Activated CD8-positive, alpha-beta memory T cell treated with anti-CD3 and anti-CD28 coated beads, Interleukin-2, amount 10 ng/mL, durations not matched to agents 7 days and 5 days (primary cell): ENCODE data around the gene ADAD1. TPM values are rescaled to one million over a fixed set of nuclear protein-coding genes. Genes with fewer than 3 reads are reported as not detected.

Source experiments
- ATAC-seq: fragments of 150-1000 bp; cut with Tn5 transposase; one replicate; pipeline ENCODE4 v1.10.0; 2021; ENCODE audit warnings: moderate library complexity
- CTCF ChIA-PET: fragments of 350-600 bp; sonication (Branson Sonifier 250); formaldehyde crosslinking; loops from one replicate; lab custom pipeline; 2021; ENCODE audit warnings: antibody characterized with exemption; lab: Charles Lee
- DNase-seq: peaks from one replicate; pipeline ENCODE4 v3.0.0-alpha.2; 2020
- H3K27ac Mint-ChIP-seq: one replicate; pipeline ENCODE4 v1.8.0; 2021; ENCODE audit warnings: mild to moderate bottlenecking, mixed read lengths
- H3K27me3 Mint-ChIP-seq: one replicate; pipeline ENCODE4 v1.8.0; 2021; ENCODE audit warnings: mixed read lengths
- H3K36me3 Mint-ChIP-seq: one replicate; pipeline ENCODE4 v1.8.0; 2021; ENCODE audit warnings: mild to moderate bottlenecking, mixed read lengths
- H3K4me1 Mint-ChIP-seq: one replicate; pipeline ENCODE4 v1.8.0; 2021; ENCODE audit warnings: mixed read lengths
- H3K4me3 Mint-ChIP-seq: one replicate; pipeline ENCODE4 v1.8.0; 2021; ENCODE audit warnings: mild to moderate bottlenecking, moderate library complexity, mixed read lengths
- H3K9me3 Mint-ChIP-seq: one replicate; pipeline ENCODE4 v1.8.0; 2022; ENCODE audit warnings: low read depth, mixed read lengths
- total RNA-seq, 2 experiments: library from RNA; stranded (reverse); gene quantifications; one replicate each; pipeline ENCODE4 v1.2.3, GENCODE V29; 2021

ADAD1 gene
- total RNA-seq, 2 experiments from 2014 or later, result not detected

- Mint-ChIP-seq H3K36me3 (peaks cover 8% of the 10 kb centered on the region), H3K27me3 (no peaks in the 10 kb centered on the region), H3K4me1 (no peaks in the 10 kb centered on the region), H3K9me3 (peaks cover 8% of the 10 kb centered on the region), H3K4me3 (no peak overlapping the region), H3K27ac (no peak overlapping the region)
- ATAC-seq (no peak), DNase-seq (no peak)
- CTCF ChIA-PET, result no interaction called here
Measured at GRCh38 chr4:122384245-122384644, 5.4 kb downstream of the ADAD1 start.

GRCh38 chr4:122393276-122393675 is 14.5 kb downstream of the ADAD1 start:
- peaks cover 7% of the 10 kb centered on the region for H3K36me3 Mint-ChIP-seq
- no peak for ATAC-seq
- H3K4me3 Mint-ChIP-seq, result no peak overlapping the region
- no peak overlapping the region for H3K27ac Mint-ChIP-seq
- no peaks in the 10 kb centered on the region for H3K27me3 Mint-ChIP-seq
- no peaks in the 10 kb centered on the region for H3K4me1 Mint-ChIP-seq
- peaks cover 6% of the 10 kb centered on the region for H3K9me3 Mint-ChIP-seq
- CTCF ChIA-PET, result no interaction called here
- no peak for DNase-seq

- peaks cover 2% of the 10 kb centered on the region for H3K27me3 Mint-ChIP-seq
- no peak overlapping the region for H3K4me3 Mint-ChIP-seq
- no peak overlapping the region for H3K27ac Mint-ChIP-seq
- no peaks in the 10 kb centered on the region for H3K9me3 Mint-ChIP-seq
- no peaks in the 10 kb centered on the region for H3K36me3 Mint-ChIP-seq
- CTCF ChIA-PET, result no interaction called here
- no peaks in the 10 kb centered on the region for H3K4me1 Mint-ChIP-seq
- ATAC-seq, result no peak
- DNase-seq, result no peak
Measured at GRCh38 chr4:122403861-122404260, 25.1 kb downstream of the ADAD1 start.

- no peaks in the 10 kb centered on the region for H3K9me3 Mint-ChIP-seq
- ATAC-seq, result no peak
- peaks cover 5% of the 10 kb centered on the region for H3K27me3 Mint-ChIP-seq
- no peak for DNase-seq
- no peaks in the 10 kb centered on the region for H3K36me3 Mint-ChIP-seq
- no peak overlapping the region for H3K27ac Mint-ChIP-seq
- peaks cover 3% of the 10 kb centered on the region for H3K4me1 Mint-ChIP-seq
- CTCF ChIA-PET, result no interaction called here
- H3K4me3 Mint-ChIP-seq, result no peak overlapping the region
Measured at GRCh38 chr4:122412547-122412946, 33.7 kb downstream of the ADAD1 start.

DNA sequence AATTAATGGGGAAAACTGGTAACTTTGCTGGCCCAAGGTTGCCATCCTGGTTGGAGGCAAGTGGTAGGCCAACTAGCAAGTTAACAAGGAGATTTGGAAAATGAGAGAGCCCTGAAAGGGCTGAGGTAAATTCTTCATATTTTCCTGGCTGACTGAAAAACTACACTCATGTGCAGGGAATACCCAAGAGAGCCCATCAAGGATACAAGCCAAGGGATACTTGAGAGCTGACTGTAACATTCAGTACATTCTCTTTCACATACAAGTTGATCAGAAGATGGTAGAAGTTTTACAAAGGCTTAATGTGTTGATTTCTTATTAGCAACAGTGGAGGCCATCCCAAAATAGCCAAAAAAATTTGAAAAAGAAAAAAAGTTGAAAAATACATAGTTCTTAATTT is 44.4 kb downstream of the ADAD1 start:
- H3K4me1 Mint-ChIP-seq, result no peaks in the 10 kb centered on the region

DNA sequence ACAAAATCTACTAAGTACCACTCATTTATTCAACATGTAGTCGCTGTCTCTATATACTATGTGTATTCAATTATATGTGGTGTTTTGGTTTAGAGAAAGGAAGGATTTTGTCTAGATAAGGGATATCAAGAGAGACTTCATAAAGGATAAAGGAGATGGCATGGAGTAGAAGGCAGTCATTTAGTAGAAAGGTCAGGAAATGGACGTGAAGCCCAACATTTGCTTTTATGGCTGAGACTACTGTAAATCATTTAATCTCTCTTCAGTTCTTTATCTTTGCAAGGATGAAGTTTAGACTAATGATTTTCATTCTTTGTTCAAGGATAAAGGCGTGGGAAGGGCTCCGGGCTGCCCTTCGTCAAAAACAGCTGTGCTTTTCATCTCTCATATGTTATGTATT is 52.5 kb downstream of the ADAD1 start:
- ATAC-seq (no peak), DNase-seq (no peak)
- no peaks in the 10 kb centered on the region for H3K4me1 Mint-ChIP-seq
- H3K4me3 Mint-ChIP-seq, result no peak overlapping the region
- no peak overlapping the region for H3K27ac Mint-ChIP-seq
- CTCF ChIA-PET, result no interaction called here
- H3K9me3 Mint-ChIP-seq, result peaks cover 2% of the 10 kb centered on the region
- H3K27me3 Mint-ChIP-seq, result no peaks in the 10 kb centered on the region
- no peaks in the 10 kb centered on the region for H3K36me3 Mint-ChIP-seq

More for the DNA sequence above, 44.4 kb downstream of the ADAD1 start:
- no peak overlapping the region for H3K4me3 Mint-ChIP-seq
- no peak overlapping the region for H3K27ac Mint-ChIP-seq
- CTCF ChIA-PET, result no interaction called here
- DNase-seq (no peak), ATAC-seq (no peak)
- H3K36me3 Mint-ChIP-seq, result peaks cover 3% of the 10 kb centered on the region
- H3K9me3 Mint-ChIP-seq, result peaks cover 2% of the 10 kb centered on the region
- no peaks in the 10 kb centered on the region for H3K27me3 Mint-ChIP-seq

GRCh38 chr4:122434285-122434684 is 55.5 kb downstream of the ADAD1 start:
- CTCF ChIA-PET, result interaction anchor here (1.0 kb wide), 1 partner anchor 45 kb away, joined by 3 read pairs; no protein-coding TSS in a partner anchor
- no peaks in the 10 kb centered on the region for H3K4me1 Mint-ChIP-seq
- H3K9me3 Mint-ChIP-seq, result no peaks in the 10 kb centered on the region
- no peak overlapping the region for H3K4me3 Mint-ChIP-seq
- H3K27me3 Mint-ChIP-seq, result no peaks in the 10 kb centered on the region
- ATAC-seq, result no peak
- H3K27ac Mint-ChIP-seq, result no peak overlapping the region
- H3K36me3 Mint-ChIP-seq, result no peaks in the 10 kb centered on the region
- no peak for DNase-seq

DNA sequence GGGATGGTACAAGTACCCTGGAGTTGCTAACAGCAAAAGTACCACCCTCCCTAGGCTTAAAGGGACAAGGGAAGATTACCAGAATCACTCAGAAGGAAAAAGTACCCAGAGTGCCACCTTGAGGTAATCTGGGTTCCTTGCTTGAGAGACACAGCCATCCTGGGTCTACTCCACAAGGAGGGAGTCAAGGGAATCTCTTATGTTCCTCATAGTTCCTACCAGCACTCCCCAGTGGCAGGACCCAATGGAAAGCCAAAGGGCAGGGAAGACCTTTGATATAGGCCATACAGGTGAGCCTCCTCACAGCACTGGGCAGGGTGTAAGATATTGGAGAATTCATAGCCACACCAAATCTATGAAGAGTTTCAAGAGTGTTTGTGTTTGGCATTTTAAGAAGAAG is 72.0 kb downstream of the ADAD1 start:
- Mint-ChIP-seq H3K36me3 (no peaks in the 10 kb centered on the region), H3K4me3 (no peak overlapping the region), H3K4me1 (peaks cover 16% of the 10 kb centered on the region), H3K9me3 (no peaks in the 10 kb centered on the region), H3K27ac (no peak overlapping the region), H3K27me3 (no peaks in the 10 kb centered on the region)
- peak; percentile 47 for ATAC-seq
- CTCF ChIA-PET, result no interaction called here
- peak; percentile 45 for DNase-seq

- DNase-seq, result no peak
- H3K9me3 Mint-ChIP-seq, result no peaks in the 10 kb centered on the region
- H3K36me3 Mint-ChIP-seq, result no peaks in the 10 kb centered on the region
- H3K4me3 Mint-ChIP-seq, result no peak overlapping the region
- peaks cover 37% of the 10 kb centered on the region for H3K4me1 Mint-ChIP-seq
- CTCF ChIA-PET, result no interaction called here
- H3K27me3 Mint-ChIP-seq, result no peaks in the 10 kb centered on the region
- no peak for ATAC-seq
- no peak overlapping the region for H3K27ac Mint-ChIP-seq
Measured at GRCh38 chr4:122453384-122453995, 74.7 kb downstream of the ADAD1 start.

DNA sequence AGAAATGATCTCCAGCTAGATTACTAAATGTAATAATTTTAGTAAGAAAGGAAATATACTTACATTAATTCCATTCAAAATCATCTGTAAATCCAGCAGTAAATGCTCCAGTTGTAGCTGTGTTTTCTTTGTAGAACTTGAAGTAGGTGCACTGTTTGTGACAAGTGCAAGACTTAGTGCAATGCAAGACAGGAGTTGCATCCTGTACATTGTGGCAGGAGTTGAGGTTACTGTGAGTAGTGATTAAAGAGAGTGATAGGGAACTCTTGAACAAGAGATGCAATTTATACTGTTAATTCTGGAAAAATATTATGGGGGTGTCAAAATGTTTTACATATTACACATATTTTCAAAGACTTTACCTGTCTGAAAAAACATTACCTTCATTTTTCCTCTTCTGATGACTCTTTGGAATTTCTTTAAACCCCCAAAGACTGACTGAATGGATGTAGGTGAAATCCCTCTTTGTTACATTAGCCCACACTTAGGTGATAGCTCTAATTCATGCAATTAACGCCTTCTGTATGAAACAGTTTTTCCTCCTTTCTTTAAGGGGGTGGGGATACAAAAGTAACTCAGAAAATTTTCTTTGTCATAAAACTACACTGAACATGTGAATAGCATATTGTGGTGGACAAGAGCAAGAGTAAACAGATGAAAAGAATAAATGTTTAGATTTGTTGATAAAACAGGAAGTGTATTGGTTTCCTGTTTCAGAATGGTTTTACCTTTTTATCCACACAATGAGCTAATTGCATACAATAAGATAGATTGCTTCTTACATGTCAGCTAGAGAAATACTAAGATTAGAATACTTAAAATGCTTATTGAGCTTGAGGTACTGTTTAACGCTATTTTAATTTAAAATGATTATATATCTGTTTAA is 77.7 kb downstream of the ADAD1 start, which contains the start of gene IL2:
Gene IL2, minus strand, starts transcription at position 495 of the 886 bp plus-strand sequence. Its CDS starts 285 bp downstream, at position 210.
- Mint-ChIP-seq H3K27ac (peak within 1 kb of the TSS; percentile 76), H3K36me3 (peaks cover 2% of the 10 kb centered on the region), H3K9me3 (no peaks in the 10 kb centered on the region), H3K27me3 (no peaks in the 10 kb centered on the region), H3K4me1 (peaks cover 47% of the 10 kb centered on the region), H3K4me3 (peak within 1 kb of the TSS; percentile 17)
- peak; percentile 70 for ATAC-seq
- DNase-seq, result peak; percentile 49
- CTCF ChIA-PET, result interaction anchor here (0.6 to 2.2 kb wide), 5 partner anchors 119 to 556 kb away, joined by 3 to 14 read pairs (median 4); partner anchors contain the start of gene TRPC3

DNA sequence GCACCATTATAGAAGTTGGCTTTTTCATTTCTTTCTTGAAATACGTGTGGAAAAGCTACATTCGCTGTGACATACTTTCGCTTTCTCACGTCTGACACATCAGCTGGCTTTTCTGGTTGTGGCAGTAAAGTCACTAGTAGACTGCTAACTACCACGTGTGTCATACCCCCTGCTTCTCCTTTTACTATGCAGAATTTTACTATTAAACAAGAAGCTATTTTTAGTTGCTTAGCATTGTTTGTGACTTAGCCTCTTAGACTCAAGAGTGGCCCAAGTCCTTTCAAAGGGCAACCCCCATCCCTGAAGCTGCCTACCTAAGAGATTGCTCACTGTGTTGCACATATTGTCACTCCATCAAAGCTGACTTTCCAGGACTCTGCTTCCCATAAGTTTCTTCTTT is 79.8 kb downstream of the ADAD1 start:
- Mint-ChIP-seq H3K27ac (peak overlapping the region; percentile 75), H3K27me3 (no peaks in the 10 kb centered on the region), H3K4me3 (peak overlapping the region; percentile 74), H3K36me3 (peaks cover 2% of the 10 kb centered on the region), H3K9me3 (no peaks in the 10 kb centered on the region), H3K4me1 (peaks cover 42% of the 10 kb centered on the region)
- CTCF ChIA-PET, result interaction anchor here (0.7 to 1.8 kb wide), 8 partner anchors 10 to 508 kb away, joined by 3 to 6 read pairs (median 4); partner anchors contain the start of gene BLTP1
- DNase-seq (peak; percentile 74), ATAC-seq (peak; percentile 82)

DNA sequence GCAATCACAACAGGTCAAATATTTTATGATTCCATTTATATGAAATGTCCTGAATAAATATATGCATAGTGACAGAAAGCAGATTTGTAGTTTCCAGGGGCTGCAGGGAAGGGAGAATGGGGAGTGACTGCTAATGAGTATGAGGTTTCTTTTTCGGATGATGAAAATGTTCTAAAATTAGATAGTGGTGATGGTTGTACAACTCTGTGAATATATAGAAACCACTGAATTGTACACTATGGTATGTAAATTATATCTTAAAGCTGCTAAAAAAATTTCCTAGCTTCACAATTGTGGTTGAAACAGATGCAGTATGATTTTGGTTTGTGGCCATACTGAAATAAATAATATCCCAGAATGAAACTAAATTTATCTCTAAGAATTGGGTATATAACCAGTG is 90.6 kb downstream of the ADAD1 start:
- Mint-ChIP-seq H3K9me3 (peaks cover 8% of the 10 kb centered on the region), H3K4me3 (no peak overlapping the region), H3K27ac (no peak overlapping the region), H3K36me3 (peaks cover 5% of the 10 kb centered on the region), H3K4me1 (peaks cover 2% of the 10 kb centered on the region), H3K27me3 (no peaks in the 10 kb centered on the region)
- CTCF ChIA-PET, result no interaction called here
- DNase-seq (no peak), ATAC-seq (no peak)

DNA sequence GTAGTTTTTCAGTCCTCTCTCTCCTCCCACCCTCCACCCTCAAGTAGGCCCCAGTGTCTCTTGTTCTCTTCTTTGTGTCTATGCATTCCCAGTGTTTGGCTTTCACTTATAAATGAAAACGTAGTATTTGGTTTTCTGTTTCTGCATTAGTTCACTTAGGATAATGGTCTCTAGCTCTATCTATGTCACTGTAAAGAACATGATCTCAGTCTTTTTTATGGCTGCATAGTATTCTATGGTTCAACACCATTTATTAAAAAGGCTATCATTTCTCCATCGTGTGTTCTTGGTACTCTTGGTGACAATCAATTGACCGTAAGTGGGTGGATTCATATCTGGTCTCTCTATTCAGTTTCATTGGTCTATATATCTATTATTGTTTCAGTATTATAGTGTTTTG is 96.4 kb downstream of the ADAD1 start:
- peaks cover 3% of the 10 kb centered on the region for H3K9me3 Mint-ChIP-seq
- peaks cover 3% of the 10 kb centered on the region for H3K4me1 Mint-ChIP-seq
- CTCF ChIA-PET, result no interaction called here
- peaks cover 3% of the 10 kb centered on the region for H3K36me3 Mint-ChIP-seq
- DNase-seq (no peak), ATAC-seq (no peak)
- no peak overlapping the region for H3K4me3 Mint-ChIP-seq
- no peaks in the 10 kb centered on the region for H3K27me3 Mint-ChIP-seq
- H3K27ac Mint-ChIP-seq, result no peak overlapping the region
